ENCODE results near the gene CBFA2T3.

CBFA2T3 gene

GRCh38 chr16:88878967-88879787 lies 97.8 kb downstream of the CBFA2T3 start:
- DNase-seq (ENCODE audit: low read depth) = no peak
- no peak overlapping the region for H3K4me3 ChIP-seq (ENCODE audit: control insufficient read depth, low read depth, low read length)
- TF ChIP-seq CTCF (conservative IDR thresholded peaks at IDR 0.05; ENCODE audit: control insufficient read depth, insufficient read depth, low read depth, low read length) = no peak

- no peak for TF ChIP-seq CTCF (conservative IDR thresholded peaks at IDR 0.05; ENCODE audit: control insufficient read depth, insufficient read depth, low read depth, low read length)
- DNase-seq (ENCODE audit: low read depth) = no peak
- H3K4me3 ChIP-seq (ENCODE audit: control insufficient read depth, low read depth, low read length) = no peak overlapping the region
Observed at GRCh38 chr16:88878356-88878755, 98.7 kb downstream of the CBFA2T3 start.

- DNase-seq (ENCODE audit: low read depth) = no peak
- no peak overlapping the region for H3K4me3 ChIP-seq (ENCODE audit: control insufficient read depth, low read depth, low read length)
- TF ChIP-seq CTCF (conservative IDR thresholded peaks at IDR 0.05; ENCODE audit: control insufficient read depth, insufficient read depth, low read depth, low read length) = no peak
Observed at GRCh38 chr16:88877564-88878289, 99.3 kb downstream of the CBFA2T3 start.

GRCh38 chr16:88876942-88877526 lies 100.0 kb downstream of the CBFA2T3 start:
- H3K4me3 ChIP-seq (ENCODE audit: control insufficient read depth, low read depth, low read length) = no peak overlapping the region
- no peak for DNase-seq (ENCODE audit: low read depth)
- TF ChIP-seq CTCF (conservative IDR thresholded peaks at IDR 0.05; ENCODE audit: control insufficient read depth, insufficient read depth, low read depth, low read length) = no peak

GRCh38 chr16:88875703-88876234 lies 101.2 kb downstream of the CBFA2T3 start:
- no peak for DNase-seq (ENCODE audit: low read depth)
- TF ChIP-seq CTCF (conservative IDR thresholded peaks at IDR 0.05; ENCODE audit: control insufficient read depth, insufficient read depth, low read depth, low read length) = no peak
- H3K4me3 ChIP-seq (ENCODE audit: control insufficient read depth, low read depth, low read length) = no peak overlapping the region

GRCh38 chr16:88874938-88875599 lies 101.9 kb downstream of the CBFA2T3 start:
- no peak for DNase-seq (ENCODE audit: low read depth)
- no peak overlapping the region for H3K4me3 ChIP-seq (ENCODE audit: control insufficient read depth, low read depth, low read length)
- no peak for TF ChIP-seq CTCF (conservative IDR thresholded peaks at IDR 0.05; ENCODE audit: control insufficient read depth, insufficient read depth, low read depth, low read length)
